Subcutaneous abdominal adipose tissue (tissue), 5 donors: ENCODE data around the gene RBBP8.

ENCODE experiments used
- H3K27ac ChIP-seq: one replicate; pipeline ENCODE4 v1.7.0; 2013; ENCODE audit warnings: low read depth, mild to moderate bottlenecking, inconsistent platforms, low read length, moderate library complexity
- H3K27me3 ChIP-seq, 5 donors: one replicate each; pipeline ENCODE4 v1.7.0; 2013; ENCODE audit warnings: low read length in 5 of 5, inconsistent platforms in 1 of 5; ENCODE audit not compliant: control insufficient read depth in 5 of 5, insufficient read depth in 4 of 5
- H3K36me3 ChIP-seq, 5 donors: one replicate each; pipeline ENCODE4 v1.7.0; 2013; ENCODE audit warnings: low read length in 5 of 5; ENCODE audit not compliant: control insufficient read depth in 5 of 5, insufficient read depth in 5 of 5
- H3K4me1 ChIP-seq, 5 donors: one replicate each; pipeline ENCODE4 v1.7.0; 2013; ENCODE audit warnings: low read length in 5 of 5, mild to moderate bottlenecking in 3 of 5, moderate library complexity in 1 of 5; ENCODE audit not compliant: control insufficient read depth in 5 of 5, insufficient read depth in 5 of 5
- H3K4me3 ChIP-seq, 5 donors: one replicate each; pipeline ENCODE4 v1.7.0; 2013; ENCODE audit warnings: low read length in 5 of 5, low read depth in 1 of 5
- H3K9ac ChIP-seq, 5 donors: one replicate each; pipeline ENCODE4 v1.7.0; 2013; ENCODE audit warnings: low read length in 5 of 5, mild to moderate bottlenecking in 4 of 5, moderate library complexity in 3 of 5
- H3K9me3 ChIP-seq, 5 donors: one replicate each; pipeline ENCODE4 v1.7.0; 2013; ENCODE audit warnings: low read length in 5 of 5; ENCODE audit not compliant: control insufficient read depth in 5 of 5
- donor health status: healthy.
- donor health status: healthy.
- donor health status: healthy.
- donor health status: healthy.
- donor health status: healthy.

The RBBP8 gene

GRCh38 chr18:23054553-23054952 lies 121.4 kb downstream of the RBBP8 start:
- no peaks in the 10 kb centered on the region for H3K9me3 ChIP-seq
- no peak overlapping the region for H3K27ac ChIP-seq
- no peaks in the 10 kb centered on the region for H3K36me3 ChIP-seq
- peak overlapping the region in 1 of 5 donors; percentile 37 for H3K4me3 ChIP-seq
- peaks cover 9 to 25% (median 20%) of the 10 kb centered on the region in 5 donors for H3K4me1 ChIP-seq
- H3K27me3 ChIP-seq: no peaks in the 10 kb centered on the region
- H3K9ac ChIP-seq: no peak overlapping the region

GRCh38 chr18:23056315-23056714 lies 123.2 kb downstream of the RBBP8 start:
- Histone ChIP-seq H3K4me1 (peaks cover 6 to 30% (median 26%) of the 10 kb centered on the region in 5 donors), H3K4me3 (no peak overlapping the region), H3K27ac (no peak overlapping the region), H3K9me3 (no peaks in the 10 kb centered on the region), H3K36me3 (no peaks in the 10 kb centered on the region), H3K9ac (no peak overlapping the region), H3K27me3 (no peaks in the 10 kb centered on the region)

- no peaks in the 10 kb centered on the region for H3K36me3 ChIP-seq
- no peak overlapping the region for H3K27ac ChIP-seq
- H3K9me3 ChIP-seq: no peaks in the 10 kb centered on the region
- no peaks in the 10 kb centered on the region for H3K27me3 ChIP-seq
- peaks cover 6 to 30% (median 26%) of the 10 kb centered on the region in 5 donors for H3K4me1 ChIP-seq
- no peak overlapping the region for H3K9ac ChIP-seq
- no peak overlapping the region for H3K4me3 ChIP-seq
Measured at GRCh38 chr18:23057096-23057495, 124.0 kb downstream of the RBBP8 start.

GRCh38 chr18:23058746-23059415 lies 125.8 kb downstream of the RBBP8 start:
- H3K27me3 ChIP-seq: no peaks in the 10 kb centered on the region
- no peak overlapping the region for H3K9ac ChIP-seq
- H3K36me3 ChIP-seq: no peaks in the 10 kb centered on the region
- no peaks in the 10 kb centered on the region for H3K9me3 ChIP-seq
- no peak overlapping the region for H3K27ac ChIP-seq
- H3K4me3 ChIP-seq: no peak overlapping the region
- H3K4me1 ChIP-seq: peaks cover 4 to 26% (median 21%) of the 10 kb centered on the region in 5 donors

GRCh38 chr18:23059541-23060465 lies 126.7 kb downstream of the RBBP8 start:
- H3K4me3 ChIP-seq: no peak overlapping the region
- H3K27ac ChIP-seq: no peak overlapping the region
- no peaks in the 10 kb centered on the region for H3K27me3 ChIP-seq
- no peaks in the 10 kb centered on the region for H3K9me3 ChIP-seq
- H3K4me1 ChIP-seq: peaks cover 2 to 18% (median 13%) of the 10 kb centered on the region in 5 donors
- no peaks in the 10 kb centered on the region for H3K36me3 ChIP-seq
- no peak overlapping the region for H3K9ac ChIP-seq

- Histone ChIP-seq H3K27me3 (no peaks in the 10 kb centered on the region), H3K9me3 (no peaks in the 10 kb centered on the region), H3K4me1 (peaks cover 2 to 24% (median 13%) of the 10 kb centered on the region in 5 donors), H3K36me3 (no peaks in the 10 kb centered on the region), H3K4me3 (no peak overlapping the region), H3K9ac (no peak overlapping the region), H3K27ac (no peak overlapping the region)
Measured at GRCh38 chr18:23062011-23062410, 128.9 kb downstream of the RBBP8 start.

GRCh38 chr18:23063502-23063901 lies 130.4 kb downstream of the RBBP8 start:
- no peaks in the 10 kb centered on the region for H3K27me3 ChIP-seq
- H3K4me3 ChIP-seq: no peak overlapping the region
- no peaks in the 10 kb centered on the region for H3K36me3 ChIP-seq
- no peaks in the 10 kb centered on the region for H3K9me3 ChIP-seq
- peaks cover 2 to 26% (median 22%) of the 10 kb centered on the region in 5 donors for H3K4me1 ChIP-seq
- H3K27ac ChIP-seq: no peak overlapping the region
- H3K9ac ChIP-seq: no peak overlapping the region

- Histone ChIP-seq H3K4me3 (no peak overlapping the region), H3K9me3 (no peaks in the 10 kb centered on the region), H3K27me3 (no peaks in the 10 kb centered on the region), H3K4me1 (peaks cover 0 to 18% (median 13%) of the 10 kb centered on the region in 5 donors), H3K27ac (no peak overlapping the region), H3K36me3 (no peaks in the 10 kb centered on the region), H3K9ac (no peak overlapping the region)
Measured at GRCh38 chr18:23065234-23065806, 132.2 kb downstream of the RBBP8 start.

GRCh38 chr18:23066060-23066459 lies 132.9 kb downstream of the RBBP8 start:
- peaks cover 0 to 19% (median 12%) of the 10 kb centered on the region in 5 donors for H3K4me1 ChIP-seq
- H3K4me3 ChIP-seq: no peak overlapping the region
- H3K27me3 ChIP-seq: no peaks in the 10 kb centered on the region
- H3K9ac ChIP-seq: no peak overlapping the region
- H3K36me3 ChIP-seq: no peaks in the 10 kb centered on the region
- H3K27ac ChIP-seq: peak overlapping the region; percentile 9
- H3K9me3 ChIP-seq: no peaks in the 10 kb centered on the region
